Tibial nerve (tissue), 4 donors: Measurements from ENCODE around the gene GATA1.

Source experiments
- EP300 ChIP-seq, 2 donors: sonication (generic); formaldehyde crosslinking; IDR thresholded peaks; one replicate each; pipeline ENCODE4 v1.6.1; 2017; ENCODE audit warnings: antibody characterized with exemption in 2 of 2, mild to moderate bottlenecking in 1 of 2
- POLR2A ChIP-seq, 2 donors: fragments of 450-650 bp; IDR thresholded peaks; one replicate each; pipeline ENCODE4 v1.6.1; 2017; ENCODE audit warnings: antibody characterized with exemption in 2 of 2, mild to moderate bottlenecking in 2 of 2, moderate library complexity in 2 of 2
- TF ChIP-seq, protein P1 (sequence below), 5 experiments: fragments of 200-600 bp in 3 of 5; fragments of 450-650 bp in 2 of 5; sonication (generic) in 3 of 5; IDR thresholded peaks; one replicate each; pipeline ENCODE4 v1.5.1; 2016 to 2019; ENCODE audit warnings: antibody characterized with exemption in 5 of 5, mild to moderate bottlenecking in 3 of 5, moderate library complexity in 2 of 5

DNA sequence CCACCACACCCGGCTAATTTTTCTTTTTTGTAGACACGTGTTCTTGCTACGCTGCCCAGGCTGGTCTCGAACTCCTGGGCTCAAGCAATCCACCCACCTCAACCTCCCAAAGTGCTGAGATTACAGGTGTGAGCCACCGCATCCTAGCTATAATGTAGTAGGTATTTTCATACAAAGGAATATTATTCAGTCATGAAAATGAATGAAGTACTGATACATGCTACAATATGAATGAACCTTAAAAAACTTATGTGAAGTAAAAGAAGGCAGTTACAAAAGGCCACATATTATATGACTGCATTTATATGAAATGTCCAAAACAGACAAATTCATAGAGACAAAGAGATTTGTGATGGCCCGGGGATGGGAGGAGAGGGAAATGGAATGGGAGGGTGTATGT, 4.7 kb upstream of the GATA1 start:
- TF ChIP-seq POLR2A (IDR thresholded peaks at IDR 0.05) (no peak), EP300 (IDR thresholded peaks at IDR 0.05) (no peak)
- TF ChIP-seq, protein P1, sequence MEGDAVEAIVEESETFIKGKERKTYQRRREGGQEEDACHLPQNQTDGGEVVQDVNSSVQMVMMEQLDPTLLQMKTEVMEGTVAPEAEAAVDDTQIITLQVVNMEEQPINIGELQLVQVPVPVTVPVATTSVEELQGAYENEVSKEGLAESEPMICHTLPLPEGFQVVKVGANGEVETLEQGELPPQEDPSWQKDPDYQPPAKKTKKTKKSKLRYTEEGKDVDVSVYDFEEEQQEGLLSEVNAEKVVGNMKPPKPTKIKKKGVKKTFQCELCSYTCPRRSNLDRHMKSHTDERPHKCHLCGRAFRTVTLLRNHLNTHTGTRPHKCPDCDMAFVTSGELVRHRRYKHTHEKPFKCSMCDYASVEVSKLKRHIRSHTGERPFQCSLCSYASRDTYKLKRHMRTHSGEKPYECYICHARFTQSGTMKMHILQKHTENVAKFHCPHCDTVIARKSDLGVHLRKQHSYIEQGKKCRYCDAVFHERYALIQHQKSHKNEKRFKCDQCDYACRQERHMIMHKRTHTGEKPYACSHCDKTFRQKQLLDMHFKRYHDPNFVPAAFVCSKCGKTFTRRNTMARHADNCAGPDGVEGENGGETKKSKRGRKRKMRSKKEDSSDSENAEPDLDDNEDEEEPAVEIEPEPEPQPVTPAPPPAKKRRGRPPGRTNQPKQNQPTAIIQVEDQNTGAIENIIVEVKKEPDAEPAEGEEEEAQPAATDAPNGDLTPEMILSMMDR (IDR thresholded peaks at IDR 0.05), result no peak
